Activated CD4-positive, alpha-beta T cell treated with anti-CD3 and anti-CD28 coated beads for 4 hours (primary cell): ENCODE measurements around the gene ZNF407.
"Not testable (repeated sequence)": the region's sequence is repeated elsewhere in the genome, so short reads cannot be mapped to it uniquely, and the experiment has no call there.

Experiments used
- DNase-seq, 2 donors: peaks; one replicate each; pipeline ENCODE4 v3.0.0-alpha.2; 2020

ZNF407 gene

DNA sequence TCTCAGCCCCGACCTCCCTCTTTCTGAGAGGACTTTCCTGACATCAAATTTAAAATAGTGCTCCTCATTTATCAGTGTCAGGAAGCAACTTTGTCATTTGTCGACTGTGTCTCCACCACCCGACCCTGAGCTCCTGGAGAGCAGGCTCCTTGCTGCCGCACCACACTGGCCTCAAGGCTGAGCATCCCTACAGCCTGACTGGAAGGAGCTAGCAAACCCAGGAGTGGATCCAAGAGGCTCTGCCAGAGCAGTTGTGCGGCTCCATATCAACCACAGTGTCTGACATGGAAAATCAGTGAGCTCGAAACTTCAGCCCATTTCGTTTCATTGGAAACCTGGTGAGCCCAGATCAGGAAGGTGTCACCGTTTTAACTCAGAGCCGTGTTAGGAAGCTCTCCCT is 486.1 kb downstream of the ZNF407 start:
- DNase-seq: no peak

DNA sequence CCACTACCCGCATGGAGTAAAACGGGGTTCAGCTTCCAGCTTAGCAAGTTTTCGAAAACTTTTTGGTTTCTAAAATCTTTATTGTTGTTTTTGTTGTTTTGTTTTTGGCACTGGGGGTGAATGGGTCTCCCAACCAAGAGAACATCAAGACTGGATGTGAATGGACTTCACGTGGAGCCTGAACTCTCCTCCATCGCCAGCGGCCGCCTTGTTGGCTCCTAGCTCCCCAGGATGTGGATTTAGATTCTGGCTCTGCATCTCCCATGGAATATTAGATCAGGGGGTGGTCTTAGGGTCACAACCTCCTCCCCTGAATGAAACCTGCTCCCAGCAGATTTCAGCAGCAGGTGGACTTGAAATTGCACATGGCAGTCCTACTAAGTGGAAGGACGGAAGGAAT is 488.0 kb downstream of the ZNF407 start:
- DNase-seq: not testable (repeated sequence)

DNA sequence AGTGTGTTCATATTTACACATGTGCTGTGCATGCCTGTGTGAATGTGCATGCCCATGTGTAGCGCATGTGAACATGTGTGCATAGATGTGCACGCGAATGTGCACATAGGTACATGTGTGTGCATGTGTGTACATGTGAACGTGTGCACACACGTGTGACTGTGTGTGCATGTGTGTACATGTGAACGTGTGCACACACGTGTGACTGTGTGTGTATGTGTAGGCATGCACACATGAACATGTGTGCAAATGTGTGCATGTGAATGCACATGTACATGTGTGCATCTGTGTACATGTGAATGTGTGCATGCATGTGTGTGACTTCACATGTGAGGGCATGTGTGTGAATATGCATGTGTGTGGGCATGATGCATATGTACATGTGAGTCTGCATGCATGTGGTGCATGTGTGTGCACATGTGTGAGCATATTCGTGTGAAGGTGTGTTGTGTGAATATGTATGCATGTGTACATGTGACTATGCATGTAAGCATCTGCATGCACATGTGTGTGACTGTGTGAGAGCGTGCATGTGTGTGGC is 488.9 kb downstream of the ZNF407 start:
- no peak for DNase-seq

DNA sequence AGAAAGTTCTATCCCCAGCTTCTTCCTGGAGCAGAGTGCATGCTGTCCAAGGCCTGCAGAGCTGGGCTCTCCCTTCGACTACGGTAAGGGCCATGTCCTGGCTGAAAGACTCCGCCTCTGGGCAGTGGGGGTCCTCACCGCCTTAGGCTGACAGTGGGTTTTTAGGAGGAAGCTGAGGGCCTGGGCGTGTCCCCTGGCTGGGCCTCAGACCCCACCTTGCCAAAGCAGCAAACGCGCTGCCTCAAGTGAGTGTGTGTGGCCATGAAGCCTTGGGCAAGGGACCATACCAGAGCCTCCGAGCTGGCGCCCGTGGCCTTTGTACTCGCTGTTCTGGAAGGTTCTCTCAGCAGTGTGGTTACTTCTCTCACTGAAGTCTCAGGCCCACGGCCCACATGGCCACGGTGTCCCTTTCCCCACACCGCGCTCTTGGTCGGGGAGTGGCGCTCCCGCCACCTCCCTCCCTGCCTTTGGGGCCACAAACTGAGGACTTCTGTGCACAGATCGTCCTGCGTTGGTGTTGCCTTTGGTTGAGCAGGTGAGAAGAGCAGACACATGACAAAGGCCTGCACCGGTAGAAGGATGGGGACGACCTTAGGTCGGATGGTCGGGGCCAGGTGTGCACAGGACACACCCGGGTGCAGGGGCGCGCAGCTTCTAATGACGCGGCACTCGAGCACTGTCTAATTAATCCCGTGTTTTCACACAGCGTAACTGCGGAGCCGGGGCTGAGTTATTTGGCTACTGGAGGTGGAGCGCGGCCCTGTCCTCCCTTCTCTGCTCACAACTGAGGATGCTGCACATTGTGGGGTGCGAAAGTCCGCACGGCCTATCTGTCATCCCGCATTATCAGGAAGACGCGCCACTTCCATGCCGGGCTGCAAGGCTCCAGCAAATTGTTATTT is 489.7 kb downstream of the ZNF407 start:
- no peak for DNase-seq

DNA sequence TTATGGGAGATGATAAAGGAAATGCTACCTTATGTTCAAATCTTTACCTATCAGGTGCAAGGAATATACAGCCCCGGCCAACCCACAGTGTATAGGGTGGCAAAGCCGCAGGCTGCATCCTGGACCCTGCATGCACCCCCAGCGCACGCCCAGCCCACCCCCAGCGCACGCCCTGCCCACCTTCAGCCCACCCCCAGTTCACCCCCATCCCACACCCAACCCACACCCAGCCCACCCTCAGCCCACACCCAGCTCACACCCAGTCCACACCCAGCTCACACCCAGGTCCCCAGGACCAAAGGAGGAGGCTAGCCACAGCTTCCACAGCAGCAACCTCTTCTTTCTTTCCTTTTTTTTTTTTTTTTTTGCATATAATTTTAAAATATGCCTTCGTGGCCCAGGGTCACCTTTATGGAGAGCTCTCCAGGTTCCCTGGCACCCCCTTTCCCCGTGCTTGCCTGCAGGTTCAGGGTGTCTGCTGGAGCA is 490.4 kb downstream of the ZNF407 start:
- no peak for DNase-seq

DNA sequence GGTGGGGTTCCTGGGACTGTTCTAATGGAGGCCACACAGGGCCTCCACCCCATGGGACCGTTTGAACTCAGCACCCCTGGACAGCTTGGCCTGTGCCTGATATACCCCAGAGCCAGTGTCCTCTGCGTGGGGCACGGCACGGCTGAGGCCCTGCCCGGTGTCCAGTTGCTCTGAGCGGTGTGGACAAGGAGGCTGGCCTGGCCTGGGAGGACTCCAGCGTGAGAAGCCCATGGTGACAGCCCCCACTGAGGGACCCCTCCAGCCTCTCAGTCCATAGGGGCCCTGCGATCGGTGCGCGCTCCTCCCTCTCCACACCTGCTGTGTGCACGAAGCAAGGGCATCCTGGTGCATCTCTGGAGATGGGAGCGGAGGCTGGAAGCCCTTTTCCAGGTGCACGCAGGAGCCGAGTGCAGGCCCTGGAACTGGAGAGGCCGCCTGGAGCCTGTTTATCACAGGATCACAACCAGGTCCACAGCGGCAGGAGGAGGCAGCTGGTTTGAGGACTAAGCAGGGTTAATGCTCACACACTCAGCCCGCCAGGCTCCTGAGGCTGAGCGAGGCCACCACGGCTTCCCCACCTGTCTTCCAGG is 491.0 kb downstream of the ZNF407 start:
- DNase-seq: no peak

DNA sequence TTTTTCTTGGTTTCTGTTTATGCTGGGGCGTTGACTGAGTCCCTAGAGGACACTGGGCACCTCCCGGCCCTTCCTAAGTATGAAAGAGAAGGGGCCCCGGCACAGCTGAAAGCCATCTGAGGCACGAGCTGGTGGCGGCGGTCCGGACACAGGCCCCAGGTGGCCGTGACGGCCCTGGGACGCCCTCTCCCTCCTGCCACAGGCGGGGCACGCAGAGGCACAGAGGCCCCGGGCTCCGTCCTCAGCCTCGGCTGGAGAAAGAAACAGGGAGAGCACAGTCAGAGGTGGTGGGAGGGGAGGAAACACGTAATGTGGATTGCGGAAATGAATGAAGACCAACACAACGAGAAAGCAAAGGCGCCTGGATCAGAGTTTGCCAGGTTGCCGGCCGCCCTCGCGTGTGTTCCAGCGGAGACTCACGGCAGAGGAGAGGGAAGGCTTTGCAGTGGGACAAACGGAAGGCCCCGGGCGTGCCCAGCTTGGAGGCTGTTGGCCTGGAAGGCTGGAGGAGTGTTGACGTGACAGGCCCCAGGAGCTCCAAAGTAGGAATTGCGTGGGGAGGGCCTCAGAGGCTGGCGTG is 492.2 kb downstream of the ZNF407 start:
- no peak for DNase-seq

DNA sequence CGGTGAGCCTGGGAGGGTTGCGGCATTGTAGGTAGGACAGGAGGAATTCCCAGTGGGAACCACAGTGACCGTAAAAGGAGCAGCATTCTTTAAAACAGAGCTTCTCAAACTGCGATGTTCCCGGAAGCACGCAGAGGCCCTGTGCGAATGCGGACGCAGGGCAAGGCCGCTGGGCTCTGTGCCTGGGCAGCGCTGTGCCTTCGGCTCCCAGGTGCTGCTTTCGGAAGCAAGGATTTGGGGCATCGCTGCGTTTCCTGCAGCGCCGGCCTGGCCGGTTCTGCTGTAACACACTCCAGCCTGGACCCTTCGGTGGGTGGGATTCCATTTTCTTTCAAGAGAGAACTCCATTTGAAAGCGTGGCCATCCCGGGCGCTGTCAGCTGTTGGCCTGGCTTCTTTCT is 492.7 kb downstream of the ZNF407 start:
- no peak for DNase-seq

DNA sequence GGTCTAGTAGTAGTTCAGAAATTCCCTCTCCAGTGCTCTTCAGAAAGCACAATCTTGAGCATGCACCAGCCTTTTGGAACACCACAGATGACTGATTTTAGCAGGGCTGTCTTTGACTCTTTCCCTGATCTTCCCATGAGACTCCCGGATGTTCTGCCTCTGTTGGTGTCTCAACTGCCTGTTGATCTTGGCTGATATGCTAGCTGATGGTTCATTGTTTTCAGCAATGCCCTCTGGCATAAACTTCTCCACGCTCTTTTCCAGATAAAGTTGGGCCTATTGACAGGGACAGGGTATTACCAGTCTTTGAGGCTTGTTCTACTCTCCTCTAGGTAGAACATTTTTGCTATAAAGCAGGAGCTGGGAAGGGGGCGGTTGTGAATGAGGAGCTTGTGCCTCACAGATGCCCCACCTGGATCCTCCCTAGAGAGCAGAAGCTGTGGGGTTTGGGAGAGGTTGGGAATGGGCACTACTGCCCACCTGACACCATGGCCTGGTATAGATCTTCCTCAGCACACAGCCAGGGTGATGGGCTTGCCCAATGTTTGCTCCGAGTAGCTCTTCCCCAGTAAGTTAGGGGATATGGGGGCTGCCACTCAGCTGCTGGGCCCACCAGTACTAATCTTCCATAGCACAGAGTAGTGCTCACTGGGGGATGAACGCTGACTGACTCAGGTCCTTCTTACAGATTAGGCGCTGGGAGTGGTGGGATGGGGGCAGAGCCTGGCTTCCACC is 500.0 kb downstream of the ZNF407 start:
- no peak for DNase-seq

DNA sequence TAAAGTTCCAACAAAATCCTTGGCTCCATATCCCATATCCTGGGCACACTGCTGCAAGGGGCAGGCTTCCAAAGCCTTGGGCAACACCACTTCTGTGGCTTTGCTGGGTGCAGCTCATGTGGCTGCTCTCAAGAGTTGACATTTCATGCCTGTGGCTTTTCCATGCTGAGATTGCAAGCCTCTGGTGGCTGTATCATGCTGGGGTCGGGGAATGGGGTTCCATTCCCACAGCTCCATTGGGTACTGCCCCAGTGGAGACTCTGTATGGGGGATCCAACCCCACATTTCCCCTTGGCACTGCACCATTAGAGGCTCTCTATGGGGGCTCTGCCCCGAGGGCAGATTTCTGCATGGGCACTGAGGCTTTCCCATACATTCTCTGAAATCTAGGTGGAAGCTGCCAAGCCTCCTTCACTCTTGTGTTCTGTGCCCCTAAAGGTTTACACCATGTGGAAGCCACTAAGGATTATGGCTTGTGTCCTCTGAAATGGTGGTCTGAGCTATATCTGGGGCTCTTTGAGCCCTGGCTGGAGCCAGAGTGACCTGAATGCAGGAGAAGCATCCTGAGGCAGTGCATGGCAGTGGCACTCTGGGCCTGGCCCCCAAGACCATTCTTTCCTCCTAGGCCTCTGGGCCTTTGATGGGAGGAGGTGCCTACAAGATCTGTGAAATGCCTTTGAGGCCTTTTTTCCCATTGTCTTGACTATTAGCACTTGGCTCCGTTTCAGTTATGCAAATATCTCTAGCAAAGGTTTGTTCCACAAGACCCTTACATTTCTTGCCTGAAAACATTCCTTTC is 503.4 kb downstream of the ZNF407 start:
- no peak for DNase-seq

DNA sequence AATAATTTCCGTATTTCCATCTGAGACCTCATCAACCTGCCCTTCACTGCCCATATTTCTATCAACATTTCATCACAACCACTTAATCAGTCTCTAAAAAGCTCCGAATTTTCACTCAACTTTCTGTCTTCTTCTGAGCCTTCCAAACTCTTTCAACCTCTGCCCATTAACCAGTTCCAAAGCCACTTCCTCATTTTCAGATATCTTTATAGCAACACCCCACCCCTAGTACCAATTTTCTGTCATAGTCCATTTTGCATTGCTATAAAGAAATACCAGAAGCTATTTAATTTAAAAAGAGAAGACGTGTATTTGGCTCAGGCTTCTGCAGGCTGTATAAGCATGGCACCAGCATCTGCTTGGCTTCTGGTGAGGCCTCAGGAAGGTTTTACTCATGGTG is 504.2 kb downstream of the ZNF407 start:
- DNase-seq: no peak

DNA sequence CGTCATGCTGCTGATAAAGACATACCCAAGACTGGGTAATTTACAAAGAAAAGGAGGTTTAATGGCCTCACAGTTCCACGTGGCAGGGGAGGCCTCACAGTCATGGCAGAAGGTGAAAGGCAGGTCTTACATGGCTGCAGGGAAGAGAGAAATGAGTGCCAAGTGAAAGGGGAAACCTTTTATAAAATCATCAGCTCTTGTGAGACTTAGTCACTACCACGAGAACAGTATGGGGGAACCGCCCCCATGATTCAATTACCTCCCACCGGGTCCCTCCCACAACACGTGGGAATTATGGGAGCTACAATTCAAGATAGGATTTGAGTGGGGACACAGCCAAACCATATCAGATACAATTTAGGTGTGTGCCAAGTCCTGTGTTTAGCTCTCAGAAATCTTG is 506.4 kb downstream of the ZNF407 start:
- not testable (repeated sequence) for DNase-seq

DNA sequence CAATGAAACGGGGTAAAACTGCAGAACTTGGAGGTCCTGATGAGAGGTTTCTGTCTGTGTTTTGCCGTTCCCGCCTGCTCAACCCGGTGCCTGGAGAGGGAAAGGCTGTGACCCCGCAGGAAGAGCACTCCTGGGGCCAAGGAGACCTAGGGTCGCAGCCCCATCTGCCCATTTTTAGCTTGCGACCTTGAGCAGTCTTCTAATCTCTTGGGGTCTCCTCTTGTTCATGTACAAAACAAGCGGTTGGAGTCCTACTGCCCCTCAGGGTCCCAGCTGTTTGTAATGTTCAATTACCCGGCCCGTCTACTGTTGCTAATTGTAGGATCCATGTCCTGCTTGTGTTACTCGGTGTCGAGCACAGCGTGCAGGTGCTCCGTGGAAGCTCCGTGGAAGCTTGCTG is 506.8 kb downstream of the ZNF407 start:
- DNase-seq: no peak

DNA sequence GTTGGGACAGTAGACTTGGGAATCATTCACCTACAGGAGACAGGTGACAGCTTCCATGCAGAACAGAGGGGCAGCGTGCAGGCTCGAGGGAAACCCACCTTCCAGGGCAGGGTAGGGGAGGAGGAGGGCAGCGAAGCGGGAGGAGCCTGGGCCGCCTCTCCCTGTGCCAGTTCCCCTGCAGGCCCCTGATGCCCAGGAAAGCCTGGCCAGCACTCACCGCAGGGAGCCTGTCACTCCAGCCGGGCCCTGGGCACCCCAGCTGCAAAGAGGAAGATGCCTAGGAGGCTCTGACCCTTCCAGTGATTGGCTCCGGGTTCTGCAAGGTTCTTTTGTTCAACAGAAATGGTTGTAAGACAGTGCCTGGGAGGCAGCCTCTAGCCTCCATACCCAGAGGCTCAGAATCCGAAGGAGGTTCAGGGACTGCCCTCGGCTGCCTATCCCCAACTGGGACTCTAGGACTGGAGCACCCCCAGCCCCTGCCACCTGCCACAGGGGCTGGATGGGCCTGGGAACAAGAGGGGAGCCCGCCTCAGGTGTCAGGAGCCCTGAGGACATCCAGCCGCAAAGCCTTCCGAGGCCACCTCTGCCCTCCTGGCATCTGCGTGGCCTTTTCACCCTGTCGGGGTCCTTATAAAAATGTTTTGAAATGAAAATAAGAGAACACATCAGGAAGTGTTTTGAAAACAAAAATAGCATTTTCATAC is 508.0 kb downstream of the ZNF407 start:
- DNase-seq: no peak

DNA sequence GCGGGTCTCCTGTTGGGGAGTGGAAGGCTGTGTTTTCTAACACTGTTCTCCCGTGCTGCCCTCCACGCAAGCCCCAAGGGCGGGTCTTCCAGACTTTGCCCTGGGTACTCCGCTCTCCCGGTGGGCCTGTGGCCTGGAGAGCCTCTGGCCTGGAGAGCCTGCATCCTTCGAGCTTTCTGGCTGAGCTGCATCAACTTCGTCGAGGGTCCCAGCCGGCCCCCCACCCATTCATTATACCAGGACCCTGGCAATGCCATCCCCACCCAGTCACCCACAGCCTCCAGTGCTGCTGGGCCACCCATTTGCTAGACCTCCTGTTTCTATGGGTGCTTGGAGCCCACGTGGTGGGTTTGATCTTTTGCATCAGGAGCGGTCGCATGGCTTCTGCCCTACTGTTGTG is 509.1 kb downstream of the ZNF407 start:
- no peak for DNase-seq

DNA sequence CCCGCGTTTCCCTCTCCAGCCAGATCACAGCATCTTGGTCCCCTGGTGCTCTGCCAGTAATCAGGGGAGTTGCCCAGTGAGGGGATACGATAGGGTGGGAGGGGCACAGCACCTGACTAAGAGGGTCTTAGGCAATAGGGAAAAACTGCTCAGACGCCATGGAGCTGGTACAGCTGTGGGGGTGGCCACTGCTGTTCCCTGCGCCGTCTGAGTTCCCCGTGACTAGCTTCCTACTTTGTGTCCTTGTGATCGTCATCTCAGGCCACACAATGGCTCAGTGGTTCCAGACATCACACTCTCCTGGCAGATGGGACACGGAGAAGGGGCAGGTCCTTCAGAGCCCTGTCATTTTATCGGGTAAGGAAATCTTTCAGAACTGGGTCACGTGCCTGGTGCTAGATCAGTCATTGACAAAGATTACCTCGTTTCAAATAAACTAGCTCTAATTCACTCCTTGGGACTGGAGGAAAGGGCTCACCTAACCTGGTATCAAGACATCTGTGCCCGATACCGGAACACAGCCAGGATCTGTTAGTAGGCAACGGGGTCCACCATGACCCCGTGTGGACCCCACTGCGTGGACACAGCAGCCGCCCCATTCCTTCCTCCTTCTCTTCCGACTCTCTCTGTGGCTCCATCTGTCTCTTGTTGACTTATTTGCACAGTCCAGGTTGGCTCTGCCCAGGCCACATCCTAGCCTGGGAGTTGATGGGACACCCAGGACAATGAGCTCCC is 509.7 kb downstream of the ZNF407 start:
- no peak for DNase-seq

DNA sequence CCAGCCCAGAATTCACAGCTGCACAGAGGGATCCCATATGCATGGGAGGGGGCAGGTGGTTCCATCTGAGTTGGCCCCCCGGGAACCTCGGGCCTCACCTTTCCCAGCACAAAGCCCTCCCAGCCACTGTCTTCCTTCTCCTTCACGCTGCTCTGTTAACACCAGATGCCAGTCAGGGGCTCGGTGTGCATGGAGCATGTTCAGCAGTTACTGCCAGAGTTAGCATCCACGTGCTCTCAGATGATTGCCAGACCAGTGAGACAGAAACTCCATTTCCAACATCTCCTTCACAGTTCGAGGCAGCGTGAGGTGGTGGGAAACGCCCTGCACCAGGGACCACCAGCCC is 510.2 kb downstream of the ZNF407 start:
- no peak for DNase-seq

DNA sequence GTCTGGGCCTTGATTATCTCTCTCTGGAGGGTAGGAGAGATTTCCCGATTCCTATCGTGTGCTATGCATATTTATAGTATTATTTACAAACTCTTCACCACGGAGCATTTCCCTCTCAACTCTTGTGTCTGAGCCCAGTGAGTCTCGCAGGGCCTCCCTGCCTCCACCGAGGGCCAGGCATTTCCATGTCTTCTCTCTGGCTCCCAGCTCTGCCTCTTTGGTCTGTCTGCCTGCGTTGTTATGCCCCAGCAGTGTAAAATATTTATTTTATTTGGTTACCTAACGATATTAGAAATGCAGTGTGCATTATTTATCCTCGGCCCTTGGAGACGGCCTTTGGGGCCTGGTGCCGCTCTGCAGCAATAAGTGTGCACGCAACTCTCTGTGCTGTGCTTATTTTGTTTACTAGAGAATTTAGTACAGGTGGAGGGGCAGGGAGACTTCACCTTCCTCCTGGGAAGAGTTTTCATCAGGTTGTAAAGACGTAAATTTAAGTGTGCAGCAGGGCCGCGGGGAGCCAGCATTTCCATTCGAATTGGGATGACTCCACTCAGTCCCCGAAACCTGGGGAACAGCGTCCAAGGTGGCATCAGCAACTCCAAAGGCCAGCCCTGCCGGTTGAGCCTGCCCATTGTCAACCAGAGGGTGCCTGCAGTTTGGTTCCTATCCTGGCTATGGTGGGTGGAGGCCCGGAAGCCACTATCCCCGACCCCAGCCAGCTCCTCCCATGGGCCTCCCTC is 511.1 kb downstream of the ZNF407 start:
- no peak for DNase-seq

DNA sequence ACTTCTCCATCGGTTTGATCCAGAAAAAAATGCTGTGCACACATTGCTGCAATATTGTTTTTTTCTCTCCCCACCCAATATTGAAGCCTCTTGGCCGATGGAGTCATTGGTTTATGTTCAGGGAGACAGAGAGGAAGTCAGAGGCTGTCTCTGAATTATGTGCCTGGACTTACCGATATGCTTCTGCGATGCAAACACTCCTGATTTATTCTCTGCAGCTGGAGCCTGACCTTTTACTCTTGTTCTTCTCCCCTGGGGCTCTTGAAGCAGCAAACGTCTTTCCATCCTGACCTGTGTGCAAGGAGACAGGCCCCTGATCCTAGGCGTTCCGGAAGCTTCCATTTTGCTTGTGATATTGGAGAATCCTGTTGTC is 511.6 kb downstream of the ZNF407 start:
- no peak for DNase-seq

DNA sequence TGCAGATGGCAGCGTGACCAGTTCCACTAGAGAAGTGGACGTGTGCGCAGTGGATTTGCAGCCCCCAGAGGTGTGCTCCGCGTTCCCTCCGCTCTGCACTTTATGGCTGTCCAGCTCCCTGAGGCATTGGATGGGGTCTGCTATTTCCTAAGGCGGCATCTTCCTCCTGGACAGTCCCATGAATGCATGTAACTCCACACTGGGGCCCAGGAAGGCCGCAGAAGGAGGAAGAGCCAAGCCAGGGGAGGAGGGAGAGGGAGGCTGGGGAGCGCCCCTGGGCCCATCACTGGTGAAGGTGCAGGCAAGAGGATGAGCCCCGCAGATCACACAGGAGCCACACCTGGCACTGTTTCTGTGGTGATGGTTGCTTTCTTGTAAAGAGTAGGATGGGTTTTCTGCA is 512.1 kb downstream of the ZNF407 start:
- DNase-seq: no peak
